GM23338 (cell line): ENCODE measurements around the gene MARVELD2. TPM values are rescaled to one million over a fixed set of nuclear protein-coding genes. Genes with fewer than 3 reads are reported as not detected.

ENCODE experiments used
- ATAC-seq: fragments of 200-7000 bp; cut with Tn5 transposase; 3 replicates; pipeline ENCODE4 v1.9.1; 2020
- DNase-seq: peaks from one replicate; pipeline ENCODE4 v3.0.0-alpha.2; 2015; ENCODE audit warnings: low spot score
- H2AFZ ChIP-seq: fragments of 200-600 bp; sonication (generic); 2 replicates; pipeline ENCODE4 v1.8.0; 2016; ENCODE audit warnings: antibody characterized with exemption, mild to moderate bottlenecking, moderate library complexity
- H3F3A ChIP-seq: fragments of 200-600 bp; sonication (generic); replicated peaks from 2 replicates; pipeline ENCODE4 v1.8.0; 2017; ENCODE audit warnings: antibody characterized with exemption, mixed run types, low read depth
- H3K27ac ChIP-seq: fragments of 200-600 bp; sonication (generic); 2 replicates; pipeline ENCODE4 v1.6.1; 2016; ENCODE audit warnings: low read depth
- H3K27me3 ChIP-seq: fragments of 200-600 bp; sonication (generic); 2 replicates; pipeline ENCODE4 v1.8.0; 2016; ENCODE audit warnings: mild to moderate bottlenecking, mixed run types, moderate library complexity; ENCODE audit not compliant: insufficient read depth
- H3K36me3 ChIP-seq: fragments of 200-600 bp; sonication (generic); 2 replicates; pipeline ENCODE4 v1.8.0; 2016; ENCODE audit warnings: mild to moderate bottlenecking; ENCODE audit not compliant: insufficient read depth
- H3K4me1 ChIP-seq: fragments of 200-600 bp; sonication (generic); 2 replicates; pipeline ENCODE4 v1.8.0; 2016; ENCODE audit warnings: mild to moderate bottlenecking, moderate library complexity; ENCODE audit not compliant: insufficient read depth
- H3K4me2 ChIP-seq: fragments of 200-600 bp; sonication (generic); 2 replicates; pipeline ENCODE4 v1.7.1; 2017; ENCODE audit warnings: mixed run types
- H3K4me3 ChIP-seq: fragments of 200-600 bp; sonication (generic); 2 replicates; pipeline ENCODE4 v1.6.1; 2016; ENCODE audit warnings: mixed run types
- H3K79me2 ChIP-seq: fragments of 200-600 bp; sonication (generic); replicated peaks from 2 replicates; pipeline ENCODE4 v1.8.0; 2017; ENCODE audit warnings: mild to moderate bottlenecking; ENCODE audit not compliant: insufficient read depth
- H3K9me2 ChIP-seq: fragments of 200-600 bp; sonication (generic); 2 replicates; pipeline ENCODE4 v1.8.0; 2017; ENCODE audit not compliant: insufficient read depth
- H4K20me1 ChIP-seq: fragments of 200-600 bp; sonication (generic); replicated peaks from 2 replicates; pipeline ENCODE4 v1.8.0; 2017; ENCODE audit warnings: mild to moderate bottlenecking; ENCODE audit not compliant: insufficient read depth
- H3K27ac Mint-ChIP-seq: 2 replicates; pipeline ENCODE4 v1.8.0; 2020; ENCODE audit warnings: inconsistent platforms, mild to moderate bottlenecking, moderate library complexity, mixed read lengths
- H3K27me3 Mint-ChIP-seq: 3 replicates; pipeline ENCODE4 v1.8.0; 2022; ENCODE audit warnings: low read depth, mild to moderate bottlenecking, moderate library complexity, mixed read lengths, inconsistent platforms; ENCODE audit not compliant: insufficient read depth, poor library complexity
- H3K36me3 Mint-ChIP-seq: 3 replicates; pipeline ENCODE4 v1.8.0; 2021; ENCODE audit warnings: low read depth, mild to moderate bottlenecking, inconsistent platforms, moderate library complexity, mixed read lengths
- H3K4me1 Mint-ChIP-seq: 3 replicates; pipeline ENCODE4 v1.8.0; 2020; ENCODE audit warnings: mild to moderate bottlenecking, inconsistent platforms, mixed read lengths
- H3K4me3 Mint-ChIP-seq: 3 replicates; pipeline ENCODE4 v1.8.0; 2021; ENCODE audit warnings: moderate library complexity, mild to moderate bottlenecking, inconsistent platforms, mixed read lengths
- H3K9me3 Mint-ChIP-seq: 3 replicates; pipeline ENCODE4 v1.8.0; 2020; ENCODE audit warnings: moderate library complexity, mild to moderate bottlenecking, inconsistent platforms, mixed read lengths
- CREB1 ChIP-seq: fragments of 250-450 bp; sonication (Bioruptor Pico); IDR thresholded peaks from 2 replicates; pipeline ENCODE4 v1.5.0; 2020; ENCODE audit warnings: low read depth, mild to moderate bottlenecking, moderate library complexity
- NANOG ChIP-seq: IDR thresholded peaks from 2 replicates; pipeline ENCODE4 v1.6.1; 2016; ENCODE audit warnings: antibody characterized with exemption, borderline replicate concordance
- polyA plus RNA-seq: library from polyadenylated mRNA; unstranded; fragments of >200 nt; fragmentation: Nextera tagmentation; extraction: Ambion mirVana; gene quantifications from 2 replicates; pipeline ENCODE4 v1.2.1, GENCODE V29; 2016
- total RNA-seq: library from RNA; depleted of rRNA; stranded (reverse); fragments of >200 nt; shearing (Covaris generic); gene quantifications from 2 replicates; pipeline ENCODE4 v1.2.3, GENCODE V29; 2014
- TF ChIP-seq, protein P1 (sequence below): fragments of 250-450 bp; sonication (Bioruptor Pico); IDR thresholded peaks from 2 replicates; pipeline ENCODE4 v1.5.0; 2020; ENCODE audit warnings: mild to moderate bottlenecking, moderate library complexity
- TF ChIP-seq, protein P2 (sequence below), 2 experiments: fragments of 200-600 bp in 1 of 2; sonication (generic) in 1 of 2; conservative IDR thresholded peaks; 2 replicates each; pipeline versions ENCODE4 v1.5.1 to v1.6.1; 2016 to 2017; ENCODE audit warnings: antibody characterized with exemption in 2 of 2, low read depth in 2 of 2, mild to moderate bottlenecking in 2 of 2, moderate library complexity in 1 of 2

MARVELD2 gene
- total and polyA plus RNA-seq, 2 experiments from 2014 or later, result 10.0 to 24.1 TPM

- H3K27ac Mint-ChIP-seq, result peak overlapping the region; percentile 99
- H4K20me1 ChIP-seq, result peaks cover 12% of the 10 kb centered on the region
- no peaks in the 10 kb centered on the region for H3K4me1 ChIP-seq
- H3K36me3 ChIP-seq, result peaks cover 19% of the 10 kb centered on the region; the same call in 1 of the 2 replicates
- no peaks in the 10 kb centered on the region for H3K9me3 Mint-ChIP-seq
- H3K4me1 Mint-ChIP-seq, result peaks cover 6% of the 10 kb centered on the region
- peaks cover 88% of the 10 kb centered on the region for H3K79me2 ChIP-seq
- no peaks in the 10 kb centered on the region for H3F3A ChIP-seq
- no peaks in the 10 kb centered on the region for H3K9me2 ChIP-seq
- H3K27ac ChIP-seq, result no peak overlapping the region
- DNase-seq (no peak), ATAC-seq (no peak)
- H3K36me3 Mint-ChIP-seq, result peaks cover 49% of the 10 kb centered on the region
- no peak overlapping the region for H2AFZ ChIP-seq
- H3K27me3 ChIP-seq, result no peaks in the 10 kb centered on the region
- H3K4me2 ChIP-seq, result peak overlapping the region; percentile 81
- TF ChIP-seq, protein P1, sequence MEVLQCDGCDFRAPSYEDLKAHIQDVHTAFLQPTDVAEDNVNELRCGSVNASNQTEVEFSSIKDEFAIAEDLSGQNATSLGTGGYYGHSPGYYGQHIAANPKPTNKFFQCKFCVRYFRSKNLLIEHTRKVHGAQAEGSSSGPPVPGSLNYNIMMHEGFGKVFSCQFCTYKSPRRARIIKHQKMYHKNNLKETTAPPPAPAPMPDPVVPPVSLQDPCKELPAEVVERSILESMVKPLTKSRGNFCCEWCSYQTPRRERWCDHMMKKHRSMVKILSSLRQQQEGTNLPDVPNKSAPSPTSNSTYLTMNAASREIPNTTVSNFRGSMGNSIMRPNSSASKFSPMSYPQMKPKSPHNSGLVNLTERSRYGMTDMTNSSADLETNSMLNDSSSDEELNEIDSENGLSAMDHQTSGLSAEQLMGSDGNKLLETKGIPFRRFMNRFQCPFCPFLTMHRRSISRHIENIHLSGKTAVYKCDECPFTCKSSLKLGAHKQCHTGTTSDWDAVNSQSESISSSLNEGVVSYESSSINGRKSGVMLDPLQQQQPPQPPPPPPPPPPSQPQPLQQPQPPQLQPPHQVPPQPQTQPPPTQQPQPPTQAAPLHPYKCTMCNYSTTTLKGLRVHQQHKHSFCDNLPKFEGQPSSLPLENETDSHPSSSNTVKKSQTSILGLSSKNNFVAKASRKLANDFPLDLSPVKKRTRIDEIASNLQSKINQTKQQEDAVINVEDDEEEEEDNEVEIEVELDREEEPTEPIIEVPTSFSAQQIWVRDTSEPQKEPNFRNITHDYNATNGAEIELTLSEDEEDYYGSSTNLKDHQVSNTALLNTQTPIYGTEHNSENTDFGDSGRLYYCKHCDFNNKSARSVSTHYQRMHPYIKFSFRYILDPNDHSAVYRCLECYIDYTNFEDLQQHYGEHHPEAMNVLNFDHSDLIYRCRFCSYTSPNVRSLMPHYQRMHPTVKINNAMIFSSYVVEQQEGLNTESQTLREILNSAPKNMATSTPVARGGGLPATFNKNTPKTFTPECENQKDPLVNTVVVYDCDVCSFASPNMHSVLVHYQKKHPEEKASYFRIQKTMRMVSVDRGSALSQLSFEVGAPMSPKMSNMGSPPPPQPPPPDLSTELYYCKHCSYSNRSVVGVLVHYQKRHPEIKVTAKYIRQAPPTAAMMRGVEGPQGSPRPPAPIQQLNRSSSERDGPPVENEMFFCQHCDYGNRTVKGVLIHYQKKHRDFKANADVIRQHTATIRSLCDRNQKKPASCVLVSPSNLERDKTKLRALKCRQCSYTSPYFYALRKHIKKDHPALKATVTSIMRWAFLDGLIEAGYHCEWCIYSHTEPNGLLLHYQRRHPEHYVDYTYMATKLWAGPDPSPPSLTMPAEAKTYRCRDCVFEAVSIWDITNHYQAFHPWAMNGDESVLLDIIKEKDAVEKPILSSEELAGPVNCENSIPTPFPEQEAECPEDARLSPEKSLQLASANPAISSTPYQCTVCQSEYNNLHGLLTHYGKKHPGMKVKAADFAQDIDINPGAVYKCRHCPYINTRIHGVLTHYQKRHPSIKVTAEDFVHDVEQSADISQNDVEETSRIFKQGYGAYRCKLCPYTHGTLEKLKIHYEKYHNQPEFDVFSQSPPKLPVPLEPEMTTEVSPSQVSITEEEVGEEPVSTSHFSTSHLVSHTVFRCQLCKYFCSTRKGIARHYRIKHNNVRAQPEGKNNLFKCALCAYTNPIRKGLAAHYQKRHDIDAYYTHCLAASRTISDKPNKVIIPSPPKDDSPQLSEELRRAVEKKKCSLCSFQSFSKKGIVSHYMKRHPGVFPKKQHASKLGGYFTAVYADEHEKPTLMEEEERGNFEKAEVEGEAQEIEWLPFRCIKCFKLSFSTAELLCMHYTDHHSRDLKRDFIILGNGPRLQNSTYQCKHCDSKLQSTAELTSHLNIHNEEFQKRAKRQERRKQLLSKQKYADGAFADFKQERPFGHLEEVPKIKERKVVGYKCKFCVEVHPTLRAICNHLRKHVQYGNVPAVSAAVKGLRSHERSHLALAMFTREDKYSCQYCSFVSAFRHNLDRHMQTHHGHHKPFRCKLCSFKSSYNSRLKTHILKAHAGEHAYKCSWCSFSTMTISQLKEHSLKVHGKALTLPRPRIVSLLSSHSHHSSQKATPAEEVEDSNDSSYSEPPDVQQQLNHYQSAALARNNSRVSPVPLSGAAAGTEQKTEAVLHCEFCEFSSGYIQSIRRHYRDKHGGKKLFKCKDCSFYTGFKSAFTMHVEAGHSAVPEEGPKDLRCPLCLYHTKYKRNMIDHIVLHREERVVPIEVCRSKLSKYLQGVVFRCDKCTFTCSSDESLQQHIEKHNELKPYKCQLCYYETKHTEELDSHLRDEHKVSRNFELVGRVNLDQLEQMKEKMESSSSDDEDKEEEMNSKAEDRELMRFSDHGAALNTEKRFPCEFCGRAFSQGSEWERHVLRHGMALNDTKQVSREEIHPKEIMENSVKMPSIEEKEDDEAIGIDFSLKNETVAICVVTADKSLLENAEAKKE, result no peak
- peak overlapping the region; percentile 78 for H3K4me3 ChIP-seq
- peaks cover 10% of the 10 kb centered on the region for H3K27me3 Mint-ChIP-seq
- peak overlapping the region; percentile 100 for H3K4me3 Mint-ChIP-seq
These were observed 47.1 kb upstream of the MARVELD2 start for GRCh38 chr5:69367697-69368279.

DNA sequence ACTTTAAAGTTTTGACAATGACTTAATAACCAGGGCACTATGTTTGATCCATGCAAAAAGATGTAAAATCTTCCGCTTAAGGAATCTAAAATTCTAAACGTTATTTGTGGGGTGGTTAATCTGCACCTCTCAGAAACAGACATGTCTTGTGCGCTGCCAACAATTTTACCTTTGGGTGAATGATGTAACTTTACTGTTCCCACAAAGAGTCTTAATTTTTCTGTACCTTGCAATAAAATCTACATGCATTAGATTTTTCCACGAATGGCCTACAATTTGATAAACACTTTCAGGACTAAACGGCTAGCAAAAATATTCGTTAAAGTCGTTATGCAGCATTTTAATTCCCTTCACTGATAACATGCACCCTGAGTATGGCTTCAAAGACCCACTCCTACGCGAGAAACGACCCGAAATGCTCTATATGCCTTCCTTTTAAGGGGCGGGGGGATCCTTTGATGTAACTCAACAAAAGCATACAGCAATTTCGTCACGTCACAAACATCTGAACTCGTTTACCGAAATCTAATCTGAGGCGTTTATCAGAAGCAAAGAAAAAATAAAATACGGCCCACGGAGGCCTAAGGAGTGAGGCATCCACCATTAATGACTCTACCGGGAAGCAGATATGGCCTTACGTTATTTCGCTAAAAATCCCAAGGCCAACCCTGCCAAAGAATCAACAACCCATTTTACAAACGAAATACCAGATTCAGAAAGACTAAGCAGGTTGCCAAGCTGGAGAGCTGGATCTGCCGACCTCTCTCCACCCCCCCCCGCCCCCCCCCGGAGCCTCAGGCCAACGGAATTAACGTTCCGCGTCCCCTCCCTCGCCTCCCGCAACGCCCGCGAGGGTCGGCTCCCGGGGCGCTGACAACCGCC is 46.2 kb upstream of the MARVELD2 start:
- Histone ChIP-seq H3K79me2 (peaks cover 81% of the 10 kb centered on the region), H3K4me1 (no peaks in the 10 kb centered on the region), H3K36me3 (peaks cover 19% of the 10 kb centered on the region), H3K4me2 (peak overlapping the region; percentile 81), H3K27me3 (no peaks in the 10 kb centered on the region), H4K20me1 (peaks cover 7% of the 10 kb centered on the region; the same call in 1 of the 2 replicates), H3K9me2 (no peaks in the 10 kb centered on the region), H3F3A (no peaks in the 10 kb centered on the region), H2AFZ (no peak overlapping the region), H3K27ac (peak overlapping the region; percentile 100), H3K4me3 (peak overlapping the region; percentile 78)
- Mint-ChIP-seq H3K27ac (peak overlapping the region; percentile 99), H3K4me1 (peaks cover 6% of the 10 kb centered on the region), H3K27me3 (peaks cover 10% of the 10 kb centered on the region), H3K36me3 (peaks cover 42% of the 10 kb centered on the region), H3K4me3 (peak overlapping the region; percentile 100), H3K9me3 (no peaks in the 10 kb centered on the region)
- peak; percentile 3; the same call in 2 of the 3 replicates for ATAC-seq
- TF ChIP-seq NANOG, result no peak
- 0 out of 2 replicates have a peak, but pooled peaks have one; percentile 11 for TF ChIP-seq CREB1 (CRISPR knock-in tag)
- TF ChIP-seq, protein P2, sequence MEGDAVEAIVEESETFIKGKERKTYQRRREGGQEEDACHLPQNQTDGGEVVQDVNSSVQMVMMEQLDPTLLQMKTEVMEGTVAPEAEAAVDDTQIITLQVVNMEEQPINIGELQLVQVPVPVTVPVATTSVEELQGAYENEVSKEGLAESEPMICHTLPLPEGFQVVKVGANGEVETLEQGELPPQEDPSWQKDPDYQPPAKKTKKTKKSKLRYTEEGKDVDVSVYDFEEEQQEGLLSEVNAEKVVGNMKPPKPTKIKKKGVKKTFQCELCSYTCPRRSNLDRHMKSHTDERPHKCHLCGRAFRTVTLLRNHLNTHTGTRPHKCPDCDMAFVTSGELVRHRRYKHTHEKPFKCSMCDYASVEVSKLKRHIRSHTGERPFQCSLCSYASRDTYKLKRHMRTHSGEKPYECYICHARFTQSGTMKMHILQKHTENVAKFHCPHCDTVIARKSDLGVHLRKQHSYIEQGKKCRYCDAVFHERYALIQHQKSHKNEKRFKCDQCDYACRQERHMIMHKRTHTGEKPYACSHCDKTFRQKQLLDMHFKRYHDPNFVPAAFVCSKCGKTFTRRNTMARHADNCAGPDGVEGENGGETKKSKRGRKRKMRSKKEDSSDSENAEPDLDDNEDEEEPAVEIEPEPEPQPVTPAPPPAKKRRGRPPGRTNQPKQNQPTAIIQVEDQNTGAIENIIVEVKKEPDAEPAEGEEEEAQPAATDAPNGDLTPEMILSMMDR (conservative IDR thresholded peaks at IDR 0.05; ENCODE audit: low read depth in 2 of 2), result no peak
- peak; percentile 51 for DNase-seq
